ENCODE measurements around the gene INTS7.

DNA sequence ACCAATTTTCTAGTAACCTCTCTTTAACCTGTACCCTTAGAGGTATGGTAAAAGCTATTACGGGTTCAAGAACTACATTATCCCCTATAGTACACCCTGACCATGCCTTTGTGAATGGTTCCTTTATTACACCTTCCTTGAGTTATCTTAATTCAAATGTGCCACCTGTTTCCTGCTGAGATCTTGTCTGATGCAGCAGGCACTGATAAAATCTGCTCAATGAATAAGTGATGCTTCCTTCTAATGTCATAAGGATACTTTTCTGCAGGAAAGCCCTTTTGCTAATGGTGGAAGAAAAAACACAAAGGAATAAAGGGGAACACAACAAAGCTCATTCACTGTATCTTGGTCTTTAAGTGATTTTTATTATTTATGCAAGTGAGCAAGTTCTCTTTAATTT lies 25.8 kb downstream of the INTS7 start:
- TF ChIP-seq, protein P1, sequence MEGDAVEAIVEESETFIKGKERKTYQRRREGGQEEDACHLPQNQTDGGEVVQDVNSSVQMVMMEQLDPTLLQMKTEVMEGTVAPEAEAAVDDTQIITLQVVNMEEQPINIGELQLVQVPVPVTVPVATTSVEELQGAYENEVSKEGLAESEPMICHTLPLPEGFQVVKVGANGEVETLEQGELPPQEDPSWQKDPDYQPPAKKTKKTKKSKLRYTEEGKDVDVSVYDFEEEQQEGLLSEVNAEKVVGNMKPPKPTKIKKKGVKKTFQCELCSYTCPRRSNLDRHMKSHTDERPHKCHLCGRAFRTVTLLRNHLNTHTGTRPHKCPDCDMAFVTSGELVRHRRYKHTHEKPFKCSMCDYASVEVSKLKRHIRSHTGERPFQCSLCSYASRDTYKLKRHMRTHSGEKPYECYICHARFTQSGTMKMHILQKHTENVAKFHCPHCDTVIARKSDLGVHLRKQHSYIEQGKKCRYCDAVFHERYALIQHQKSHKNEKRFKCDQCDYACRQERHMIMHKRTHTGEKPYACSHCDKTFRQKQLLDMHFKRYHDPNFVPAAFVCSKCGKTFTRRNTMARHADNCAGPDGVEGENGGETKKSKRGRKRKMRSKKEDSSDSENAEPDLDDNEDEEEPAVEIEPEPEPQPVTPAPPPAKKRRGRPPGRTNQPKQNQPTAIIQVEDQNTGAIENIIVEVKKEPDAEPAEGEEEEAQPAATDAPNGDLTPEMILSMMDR (IDR thresholded peaks at IDR 0.05): no peak
- TF ChIP-seq POLR2A (IDR thresholded peaks at IDR 0.05) (no peak), POLR2AphosphoS5 (IDR thresholded peaks at IDR 0.05) (no peak), EP300 (IDR thresholded peaks at IDR 0.05) (no peak)

Data from upper lobe of left lung (tissue), 4 donors.